HepG2 (cell line): Measurements from ENCODE around the gene MAT2A. TPM values are rescaled to one million over a fixed set of nuclear protein-coding genes. Genes with fewer than 3 reads are reported as not detected.
A peak's percentile ranks its signal among the peaks of the same experiment; 100 is the strongest.

ENCODE experiments used
- DR1 ChIP-seq: sonication (generic); formaldehyde crosslinking; IDR thresholded peaks from 2 replicates; pipeline ENCODE4 v1.8.0; 2021; ENCODE audit warnings: mild to moderate bottlenecking, missing genetic modification reagents, inconsistent platforms
- EP300 ChIP-seq, 3 experiments: sonication (generic) in 1 of 3; formaldehyde crosslinking in 1 of 3; IDR thresholded peaks; 2 replicates each; pipeline versions ENCODE4 v1.5.1 to v1.6.1; 2011 to 2020; ENCODE audit warnings: low read depth in 2 of 3, low read length in 2 of 3, borderline replicate concordance in 1 of 3, improper control_type of control experiment in 1 of 3, mild to moderate bottlenecking in 1 of 3, missing genetic modification reagents in 1 of 3, moderate library complexity in 1 of 3
- FIP1L1 ChIP-seq: fragments of 200-400 bp; formaldehyde crosslinking; IDR thresholded peaks from 2 replicates; pipeline ENCODE4 v1.6.1; 2018; ENCODE audit warnings: low read depth, mild to moderate bottlenecking, low read length, moderate library complexity, borderline replicate concordance; ENCODE audit not compliant: insufficient read depth
- HES4 ChIP-seq: sonication (generic); formaldehyde crosslinking; IDR thresholded peaks from 2 replicates; pipeline ENCODE4 v1.9.0; 2021; ENCODE audit warnings: mild to moderate bottlenecking, missing genetic modification reagents, borderline replicate concordance
- JUNB ChIP-seq: sonication (generic); formaldehyde crosslinking; IDR thresholded peaks from 2 replicates; pipeline ENCODE4 v1.8.0; 2022; ENCODE audit warnings: missing genetic modification reagents, mild to moderate bottlenecking, borderline replicate concordance
- KAT2B ChIP-seq: fragments of 150-350 bp; IDR thresholded peaks from 2 replicates; pipeline ENCODE4 v1.6.1; 2014; ENCODE audit warnings: low read depth, low read length, borderline replicate concordance
- RAD21 ChIP-seq: fragments of 450-650 bp; formaldehyde crosslinking; IDR thresholded peaks from 2 replicates; pipeline ENCODE4 v1.5.0; 2020; ENCODE audit warnings: mild to moderate bottlenecking
- RCOR2 ChIP-seq: IDR thresholded peaks from 2 replicates; pipeline ENCODE4 v1.6.1; 2016; ENCODE audit warnings: missing biosample characterization, missing genetic modification reagents
- RXRA ChIP-seq: sonication (generic); formaldehyde crosslinking; IDR thresholded peaks from 2 replicates; pipeline ENCODE4 v1.5.1; 2020; ENCODE audit warnings: missing genetic modification reagents
- SMYD3 ChIP-seq: sonication (generic); formaldehyde crosslinking; IDR thresholded peaks from 2 replicates; pipeline ENCODE4 v1.8.1; 2023; ENCODE audit warnings: mild to moderate bottlenecking, missing genetic modification reagents
- ZFX ChIP-seq: sonication (generic); formaldehyde crosslinking; IDR thresholded peaks from 2 replicates; pipeline ENCODE4 v1.4.0; 2020; ENCODE audit warnings: mild to moderate bottlenecking, low read depth, missing genetic modification reagents, moderate library complexity
- ZKSCAN1 ChIP-seq: fragments of 150-350 bp; IDR thresholded peaks from 2 replicates; pipeline ENCODE4 v1.6.1; 2014; ENCODE audit warnings: low read length
- ZNF160 ChIP-seq: sonication (generic); formaldehyde crosslinking; IDR thresholded peaks from 2 replicates; pipeline ENCODE4 v1.8.0; 2022; ENCODE audit warnings: mild to moderate bottlenecking, inconsistent platforms, missing genetic modification reagents
- ZNF44 ChIP-seq: sonication (generic); formaldehyde crosslinking; IDR thresholded peaks from 2 replicates; pipeline ENCODE4 v1.5.1; 2020; ENCODE audit warnings: mild to moderate bottlenecking, missing genetic modification reagents
- ZNF883 ChIP-seq: sonication (generic); formaldehyde crosslinking; IDR thresholded peaks from 2 replicates; pipeline ENCODE4 v1.5.1; 2020; ENCODE audit warnings: mild to moderate bottlenecking, missing genetic modification reagents; ENCODE audit errors: not compliant biosample characterization
- polyA plus RNA-seq, 8 experiments: library from polyadenylated mRNA; depleted of rRNA in 3 of 8; stranded (reverse) in 7 of 8; unstranded in 1 of 8; fragments of >200 nt; fragmentation: Illumina TruSeq in 4 of 8; extraction: Trizol in 4 of 8; gene quantifications; 2 replicates each; pipeline versions ENCODE4 v1.2.1 to v1.2.3, GENCODE V29; 2011 to 2016; ENCODE audit warnings: low read depth in 4 of 8, missing spikeins in 1 of 8, mixed read lengths in 1 of 8; ENCODE audit not compliant: insufficient read depth in 1 of 8
- total RNA-seq, 5 experiments: library from RNA; depleted of rRNA; stranded (reverse); fragments of >200 nt; fragmentation: Illumina TruSeq; extraction: Trizol; gene quantifications; 2 replicates each; pipeline ENCODE4 v1.2.3, GENCODE V29; 2016; ENCODE audit warnings: low read depth in 1 of 5
- TF ChIP-seq, protein P1 (sequence below): sonication (generic); formaldehyde crosslinking; IDR thresholded peaks from 2 replicates; pipeline ENCODE4 v1.4.0; 2020; ENCODE audit warnings: mild to moderate bottlenecking, missing genetic modification reagents
- TF ChIP-seq, protein P2 (sequence below): sonication (generic); formaldehyde crosslinking; IDR thresholded peaks from 2 replicates; pipeline ENCODE4 v1.4.0; 2020; ENCODE audit warnings: mild to moderate bottlenecking, missing genetic modification reagents
- TF ChIP-seq, protein P3 (sequence below): sonication (generic); formaldehyde crosslinking; IDR thresholded peaks from 2 replicates; pipeline ENCODE4 v1.4.0; 2020; ENCODE audit warnings: missing genetic modification reagents, borderline replicate concordance

The MAT2A gene
- total and polyA plus RNA-seq, 2 of the 13 experiments (the other 11 are each of a cell fraction or from before 2014, with no cell fraction given) = 155 to 331 TPM

DNA sequence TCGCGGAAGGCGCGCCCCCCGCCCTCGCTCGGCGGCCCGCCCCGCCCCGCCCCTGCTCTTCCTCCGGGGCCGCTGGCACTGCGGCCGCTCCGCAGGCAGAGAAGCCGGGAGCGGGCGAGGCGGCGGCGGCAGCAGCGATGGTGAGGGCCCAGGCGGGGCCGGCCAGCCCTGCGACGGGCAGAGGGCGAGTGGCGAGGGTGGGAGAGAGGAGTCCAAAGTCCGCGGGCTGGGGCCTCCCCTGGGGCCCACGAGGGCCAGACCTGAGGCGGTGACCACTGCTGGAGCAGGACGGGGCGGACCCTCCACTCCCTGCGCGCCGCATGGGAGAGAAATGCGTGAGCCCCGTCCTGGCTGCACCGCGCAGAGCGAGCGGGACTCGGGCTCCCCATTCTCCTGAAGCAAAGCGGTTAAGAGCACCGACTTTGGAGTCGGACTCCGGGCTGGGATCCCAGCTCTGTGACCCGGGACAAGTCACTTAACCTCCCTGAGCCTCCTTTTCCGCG is 45.4 kb downstream of the MAT2A start, which contains the start of gene VAMP5 (continued):
- TF ChIP-seq, protein P1, sequence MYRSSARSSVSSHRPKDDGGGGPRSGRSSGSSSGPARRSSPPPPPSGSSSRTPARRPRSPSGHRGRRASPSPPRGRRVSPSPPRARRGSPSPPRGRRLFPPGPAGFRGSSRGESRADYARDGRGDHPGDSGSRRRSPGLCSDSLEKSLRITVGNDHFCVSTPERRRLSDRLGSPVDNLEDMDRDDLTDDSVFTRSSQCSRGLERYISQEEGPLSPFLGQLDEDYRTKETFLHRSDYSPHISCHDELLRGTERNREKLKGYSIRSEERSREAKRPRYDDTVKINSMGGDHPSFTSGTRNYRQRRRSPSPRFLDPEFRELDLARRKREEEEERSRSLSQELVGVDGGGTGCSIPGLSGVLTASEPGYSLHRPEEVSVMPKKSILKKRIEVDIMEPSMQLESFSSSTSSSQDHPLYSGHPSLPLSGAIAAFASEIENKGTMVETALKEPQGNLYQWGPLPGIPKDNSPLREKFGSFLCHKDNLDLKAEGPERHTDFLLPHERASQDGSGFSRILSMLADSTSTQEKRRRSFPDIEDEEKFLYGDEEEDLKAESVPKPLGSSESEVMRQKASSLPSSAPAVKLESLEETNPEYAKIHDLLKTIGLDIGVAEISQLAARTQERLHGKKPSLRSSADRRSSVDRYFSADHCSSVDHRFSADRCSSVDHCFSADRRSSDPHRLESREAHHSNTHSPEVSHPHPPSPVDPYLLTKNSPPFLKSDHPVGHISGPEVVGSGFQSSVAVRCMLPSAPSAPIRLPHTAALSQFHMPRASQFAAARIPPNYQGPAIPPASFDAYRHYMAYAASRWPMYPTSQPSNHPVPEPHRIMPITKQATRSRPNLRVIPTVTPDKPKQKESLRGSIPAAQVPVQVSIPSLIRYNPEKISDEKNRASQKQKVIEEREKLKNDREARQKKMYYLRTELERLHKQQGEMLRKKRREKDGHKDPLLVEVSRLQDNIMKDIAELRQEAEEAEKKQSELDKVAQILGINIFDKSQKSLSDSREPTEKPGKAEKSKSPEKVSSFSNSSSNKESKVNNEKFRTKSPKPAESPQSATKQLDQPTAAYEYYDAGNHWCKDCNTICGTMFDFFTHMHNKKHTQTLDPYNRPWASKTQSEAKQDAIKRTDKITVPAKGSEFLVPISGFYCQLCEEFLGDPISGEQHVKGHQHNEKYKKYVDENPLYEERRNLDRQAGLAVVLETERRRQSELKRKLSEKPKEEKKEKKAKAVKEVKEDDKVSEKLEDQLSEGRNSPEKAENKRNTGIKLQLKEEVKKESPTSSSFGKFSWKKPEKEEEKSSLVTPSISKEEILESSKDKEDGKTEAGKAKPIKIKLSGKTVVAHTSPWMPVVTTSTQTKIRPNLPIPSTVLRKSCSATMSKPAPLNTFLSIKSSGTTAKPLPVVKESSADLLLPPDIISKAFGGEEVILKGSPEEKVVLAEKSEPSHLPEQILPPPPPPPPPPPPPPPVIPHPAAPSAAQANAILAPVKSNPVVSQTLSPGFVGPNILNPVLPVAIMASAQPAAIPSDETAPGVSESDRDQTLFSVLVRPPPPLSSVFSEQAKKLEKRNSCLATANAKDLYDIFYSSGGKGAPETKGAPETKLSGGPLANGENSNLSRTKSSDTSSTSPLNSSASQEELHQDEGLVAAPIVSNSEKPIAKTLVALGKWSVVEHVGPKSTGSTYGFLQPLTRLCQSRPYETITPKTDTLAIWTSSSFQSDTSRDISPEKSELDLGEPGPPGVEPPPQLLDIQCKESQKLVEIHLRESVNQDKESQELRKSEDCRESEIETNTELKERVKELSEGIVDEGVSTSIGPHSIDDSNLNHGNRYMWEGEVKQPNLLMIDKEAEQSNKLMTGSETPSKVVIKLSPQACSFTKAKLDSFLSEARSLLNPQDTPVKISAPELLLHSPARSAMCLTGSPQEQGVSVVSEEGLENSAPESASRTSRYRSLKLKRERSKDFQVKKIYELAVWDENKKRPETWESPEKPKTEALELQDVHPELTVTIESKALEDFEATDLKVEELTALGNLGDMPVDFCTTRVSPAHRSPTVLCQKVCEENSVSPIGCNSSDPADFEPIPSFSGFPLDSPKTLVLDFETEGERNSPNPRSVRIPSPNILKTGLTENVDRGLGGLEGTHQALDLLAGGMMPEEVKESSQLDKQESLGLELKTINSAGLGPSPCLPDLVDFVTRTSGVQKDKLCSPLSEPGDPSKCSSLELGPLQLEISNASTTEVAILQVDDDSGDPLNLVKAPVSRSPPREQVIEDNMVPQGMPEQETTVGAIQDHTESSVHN (CRISPR knock-in tag) = peak; percentile 93
- TF ChIP-seq ZNF44 (CRISPR knock-in tag) (no peak), ZFX (CRISPR knock-in tag) (peak; percentile 93), ZKSCAN1 (no peak), JUNB (no peak), DR1 (CRISPR knock-in tag) (no peak; the same call in 1 of the 2 replicates), ZNF160 (CRISPR knock-in tag) (no peak; the same call in 1 of the 2 replicates), FIP1L1 (no peak; the same call in 1 of the 2 replicates), KAT2B (no peak), ZNF883 (CRISPR knock-in tag) (peak; percentile 69), SMYD3 (CRISPR knock-in tag) (no peak), HES4 (CRISPR knock-in tag) (no peak; the same call in 1 of the 2 replicates), RXRA (CRISPR knock-in tag) (peak; percentile 51), RCOR2 (CRISPR knock-in tag) (no peak), RAD21 (CRISPR knock-in tag) (peak; percentile 56), EP300 (IDR thresholded peaks at IDR 0.05; ENCODE audit: low read depth in 2 of 2, low read length in 2 of 2) (peak in 1 of 2 experiments; percentile 82; a peak in 2 of 4 replicates), EP300 (CRISPR knock-in tag; IDR thresholded peaks at IDR 0.05; ENCODE audit: borderline replicate concordance) (peak; percentile 48; the same call in 1 of the 2 replicates)
- TF ChIP-seq, protein P2, sequence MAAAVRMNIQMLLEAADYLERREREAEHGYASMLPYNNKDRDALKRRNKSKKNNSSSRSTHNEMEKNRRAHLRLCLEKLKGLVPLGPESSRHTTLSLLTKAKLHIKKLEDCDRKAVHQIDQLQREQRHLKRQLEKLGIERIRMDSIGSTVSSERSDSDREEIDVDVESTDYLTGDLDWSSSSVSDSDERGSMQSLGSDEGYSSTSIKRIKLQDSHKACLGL (CRISPR knock-in tag) = peak; percentile 95
- TF ChIP-seq, protein P3, sequence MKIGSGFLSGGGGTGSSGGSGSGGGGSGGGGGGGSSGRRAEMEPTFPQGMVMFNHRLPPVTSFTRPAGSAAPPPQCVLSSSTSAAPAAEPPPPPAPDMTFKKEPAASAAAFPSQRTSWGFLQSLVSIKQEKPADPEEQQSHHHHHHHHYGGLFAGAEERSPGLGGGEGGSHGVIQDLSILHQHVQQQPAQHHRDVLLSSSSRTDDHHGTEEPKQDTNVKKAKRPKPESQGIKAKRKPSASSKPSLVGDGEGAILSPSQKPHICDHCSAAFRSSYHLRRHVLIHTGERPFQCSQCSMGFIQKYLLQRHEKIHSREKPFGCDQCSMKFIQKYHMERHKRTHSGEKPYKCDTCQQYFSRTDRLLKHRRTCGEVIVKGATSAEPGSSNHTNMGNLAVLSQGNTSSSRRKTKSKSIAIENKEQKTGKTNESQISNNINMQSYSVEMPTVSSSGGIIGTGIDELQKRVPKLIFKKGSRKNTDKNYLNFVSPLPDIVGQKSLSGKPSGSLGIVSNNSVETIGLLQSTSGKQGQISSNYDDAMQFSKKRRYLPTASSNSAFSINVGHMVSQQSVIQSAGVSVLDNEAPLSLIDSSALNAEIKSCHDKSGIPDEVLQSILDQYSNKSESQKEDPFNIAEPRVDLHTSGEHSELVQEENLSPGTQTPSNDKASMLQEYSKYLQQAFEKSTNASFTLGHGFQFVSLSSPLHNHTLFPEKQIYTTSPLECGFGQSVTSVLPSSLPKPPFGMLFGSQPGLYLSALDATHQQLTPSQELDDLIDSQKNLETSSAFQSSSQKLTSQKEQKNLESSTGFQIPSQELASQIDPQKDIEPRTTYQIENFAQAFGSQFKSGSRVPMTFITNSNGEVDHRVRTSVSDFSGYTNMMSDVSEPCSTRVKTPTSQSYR (CRISPR knock-in tag) = peak; percentile 47
